ENCODE measurements around the gene MROH2A.

DNA sequence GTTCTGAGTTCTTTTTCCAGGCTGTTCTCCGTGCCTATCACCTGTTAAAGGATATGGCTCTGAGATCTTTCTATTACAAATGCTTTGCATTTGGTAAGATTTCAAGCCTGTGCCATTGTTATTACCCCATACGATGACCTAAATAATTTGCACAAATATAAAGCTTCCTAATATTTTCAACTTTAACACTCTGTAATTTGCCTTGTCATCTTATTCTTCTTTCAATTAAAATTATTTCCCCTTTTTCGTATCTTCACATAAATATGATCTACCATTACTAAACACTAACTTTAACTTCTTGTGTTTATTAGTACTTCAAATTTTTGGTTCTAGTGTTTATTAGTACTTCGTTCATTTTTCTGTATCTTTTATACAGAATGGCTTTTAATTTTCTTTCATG, 93.3 kb downstream of the MROH2A start:
- TF ChIP-seq RAD21 (IDR thresholded peaks at IDR 0.05) (no peak), FOXA1 (IDR thresholded peaks at IDR 0.05) (no peak), YY1 (IDR thresholded peaks at IDR 0.05) (no peak), TAF1 (conservative IDR thresholded peaks at IDR 0.05) (no peak), RXRA (IDR thresholded peaks at IDR 0.05) (no peak), GABPA (IDR thresholded peaks at IDR 0.05 in 1 of 2, conservative IDR thresholded peaks at IDR 0.05 in 1 of 2) (no peak), SP1 (IDR thresholded peaks at IDR 0.05) (no peak)
- TF ChIP-seq, protein P1, sequence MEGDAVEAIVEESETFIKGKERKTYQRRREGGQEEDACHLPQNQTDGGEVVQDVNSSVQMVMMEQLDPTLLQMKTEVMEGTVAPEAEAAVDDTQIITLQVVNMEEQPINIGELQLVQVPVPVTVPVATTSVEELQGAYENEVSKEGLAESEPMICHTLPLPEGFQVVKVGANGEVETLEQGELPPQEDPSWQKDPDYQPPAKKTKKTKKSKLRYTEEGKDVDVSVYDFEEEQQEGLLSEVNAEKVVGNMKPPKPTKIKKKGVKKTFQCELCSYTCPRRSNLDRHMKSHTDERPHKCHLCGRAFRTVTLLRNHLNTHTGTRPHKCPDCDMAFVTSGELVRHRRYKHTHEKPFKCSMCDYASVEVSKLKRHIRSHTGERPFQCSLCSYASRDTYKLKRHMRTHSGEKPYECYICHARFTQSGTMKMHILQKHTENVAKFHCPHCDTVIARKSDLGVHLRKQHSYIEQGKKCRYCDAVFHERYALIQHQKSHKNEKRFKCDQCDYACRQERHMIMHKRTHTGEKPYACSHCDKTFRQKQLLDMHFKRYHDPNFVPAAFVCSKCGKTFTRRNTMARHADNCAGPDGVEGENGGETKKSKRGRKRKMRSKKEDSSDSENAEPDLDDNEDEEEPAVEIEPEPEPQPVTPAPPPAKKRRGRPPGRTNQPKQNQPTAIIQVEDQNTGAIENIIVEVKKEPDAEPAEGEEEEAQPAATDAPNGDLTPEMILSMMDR (IDR thresholded peaks at IDR 0.05; ENCODE audit: low read depth, low read length, missing input control), result no peak
- TF ChIP-seq, protein P2, sequence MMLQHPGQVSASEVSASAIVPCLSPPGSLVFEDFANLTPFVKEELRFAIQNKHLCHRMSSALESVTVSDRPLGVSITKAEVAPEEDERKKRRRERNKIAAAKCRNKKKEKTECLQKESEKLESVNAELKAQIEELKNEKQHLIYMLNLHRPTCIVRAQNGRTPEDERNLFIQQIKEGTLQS (IDR thresholded peaks at IDR 0.05), result no peak
- TF ChIP-seq, protein P3, sequence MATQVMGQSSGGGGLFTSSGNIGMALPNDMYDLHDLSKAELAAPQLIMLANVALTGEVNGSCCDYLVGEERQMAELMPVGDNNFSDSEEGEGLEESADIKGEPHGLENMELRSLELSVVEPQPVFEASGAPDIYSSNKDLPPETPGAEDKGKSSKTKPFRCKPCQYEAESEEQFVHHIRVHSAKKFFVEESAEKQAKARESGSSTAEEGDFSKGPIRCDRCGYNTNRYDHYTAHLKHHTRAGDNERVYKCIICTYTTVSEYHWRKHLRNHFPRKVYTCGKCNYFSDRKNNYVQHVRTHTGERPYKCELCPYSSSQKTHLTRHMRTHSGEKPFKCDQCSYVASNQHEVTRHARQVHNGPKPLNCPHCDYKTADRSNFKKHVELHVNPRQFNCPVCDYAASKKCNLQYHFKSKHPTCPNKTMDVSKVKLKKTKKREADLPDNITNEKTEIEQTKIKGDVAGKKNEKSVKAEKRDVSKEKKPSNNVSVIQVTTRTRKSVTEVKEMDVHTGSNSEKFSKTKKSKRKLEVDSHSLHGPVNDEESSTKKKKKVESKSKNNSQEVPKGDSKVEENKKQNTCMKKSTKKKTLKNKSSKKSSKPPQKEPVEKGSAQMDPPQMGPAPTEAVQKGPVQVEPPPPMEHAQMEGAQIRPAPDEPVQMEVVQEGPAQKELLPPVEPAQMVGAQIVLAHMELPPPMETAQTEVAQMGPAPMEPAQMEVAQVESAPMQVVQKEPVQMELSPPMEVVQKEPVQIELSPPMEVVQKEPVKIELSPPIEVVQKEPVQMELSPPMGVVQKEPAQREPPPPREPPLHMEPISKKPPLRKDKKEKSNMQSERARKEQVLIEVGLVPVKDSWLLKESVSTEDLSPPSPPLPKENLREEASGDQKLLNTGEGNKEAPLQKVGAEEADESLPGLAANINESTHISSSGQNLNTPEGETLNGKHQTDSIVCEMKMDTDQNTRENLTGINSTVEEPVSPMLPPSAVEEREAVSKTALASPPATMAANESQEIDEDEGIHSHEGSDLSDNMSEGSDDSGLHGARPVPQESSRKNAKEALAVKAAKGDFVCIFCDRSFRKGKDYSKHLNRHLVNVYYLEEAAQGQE (IDR thresholded peaks at IDR 0.05), result no peak
- TF ChIP-seq, protein P4, sequence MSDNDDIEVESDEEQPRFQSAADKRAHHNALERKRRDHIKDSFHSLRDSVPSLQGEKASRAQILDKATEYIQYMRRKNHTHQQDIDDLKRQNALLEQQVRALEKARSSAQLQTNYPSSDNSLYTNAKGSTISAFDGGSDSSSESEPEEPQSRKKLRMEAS (IDR thresholded peaks at IDR 0.05), result no peak
- TF ChIP-seq, protein P5, sequence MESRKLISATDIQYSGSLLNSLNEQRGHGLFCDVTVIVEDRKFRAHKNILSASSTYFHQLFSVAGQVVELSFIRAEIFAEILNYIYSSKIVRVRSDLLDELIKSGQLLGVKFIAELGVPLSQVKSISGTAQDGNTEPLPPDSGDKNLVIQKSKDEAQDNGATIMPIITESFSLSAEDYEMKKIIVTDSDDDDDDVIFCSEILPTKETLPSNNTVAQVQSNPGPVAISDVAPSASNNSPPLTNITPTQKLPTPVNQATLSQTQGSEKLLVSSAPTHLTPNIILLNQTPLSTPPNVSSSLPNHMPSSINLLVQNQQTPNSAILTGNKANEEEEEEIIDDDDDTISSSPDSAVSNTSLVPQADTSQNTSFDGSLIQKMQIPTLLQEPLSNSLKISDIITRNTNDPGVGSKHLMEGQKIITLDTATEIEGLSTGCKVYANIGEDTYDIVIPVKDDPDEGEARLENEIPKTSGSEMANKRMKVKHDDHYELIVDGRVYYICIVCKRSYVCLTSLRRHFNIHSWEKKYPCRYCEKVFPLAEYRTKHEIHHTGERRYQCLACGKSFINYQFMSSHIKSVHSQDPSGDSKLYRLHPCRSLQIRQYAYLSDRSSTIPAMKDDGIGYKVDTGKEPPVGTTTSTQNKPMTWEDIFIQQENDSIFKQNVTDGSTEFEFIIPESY (IDR thresholded peaks at IDR 0.05), result no peak
